SKM-1 treated with dmso at 0.1 percent for 144 hours (cell line): ENCODE data around the gene NBAS.
A peak's percentile ranks its signal among the peaks of the same experiment; 100 is the strongest.

Source experiments
- DNase-seq: peaks from one replicate; lab custom pipeline; 2025; ENCODE audit not compliant: unreplicated experiment; lab: John Stamatoyannopoulos, UW

The NBAS gene

DNA sequence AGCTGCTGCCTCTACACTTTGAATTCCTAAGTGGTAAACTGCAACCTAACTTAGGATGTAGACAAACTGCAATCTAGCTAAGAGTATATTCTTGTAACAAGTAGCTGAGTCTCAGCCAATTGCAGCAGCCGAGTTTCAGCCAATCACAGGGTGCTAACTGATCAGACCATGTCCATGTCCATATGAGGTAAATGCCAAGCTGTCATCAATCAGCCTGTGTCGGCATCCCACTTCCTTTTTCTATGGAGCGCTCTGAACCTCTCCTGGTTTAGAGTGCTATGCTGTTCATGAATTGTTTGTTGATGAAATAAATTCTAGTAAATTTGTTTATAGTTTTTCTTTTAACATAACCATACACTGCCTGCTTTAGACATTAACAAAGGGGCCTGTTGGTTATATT lies 408.8 kb downstream of the NBAS start:
- no peak for DNase-seq

DNA sequence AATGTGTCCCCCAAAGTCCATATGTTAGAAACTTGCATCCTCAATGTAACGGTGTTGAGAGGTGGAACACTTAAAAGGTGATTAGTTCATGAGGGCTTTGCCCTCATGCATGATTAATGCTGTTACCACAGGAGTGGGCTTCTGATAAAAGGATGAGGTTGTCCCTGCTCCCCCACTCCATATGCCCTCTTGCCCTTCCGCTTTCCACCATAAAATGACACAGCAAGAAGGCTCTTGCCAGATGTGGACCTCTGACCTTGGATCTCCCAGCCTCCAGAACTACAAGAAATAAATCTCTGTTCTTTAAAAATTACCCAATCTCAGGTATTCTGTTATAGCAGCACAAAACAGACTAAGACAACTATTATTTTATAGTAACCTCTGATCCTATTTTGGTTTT lies 412.1 kb downstream of the NBAS start:
- no peak for DNase-seq

DNA sequence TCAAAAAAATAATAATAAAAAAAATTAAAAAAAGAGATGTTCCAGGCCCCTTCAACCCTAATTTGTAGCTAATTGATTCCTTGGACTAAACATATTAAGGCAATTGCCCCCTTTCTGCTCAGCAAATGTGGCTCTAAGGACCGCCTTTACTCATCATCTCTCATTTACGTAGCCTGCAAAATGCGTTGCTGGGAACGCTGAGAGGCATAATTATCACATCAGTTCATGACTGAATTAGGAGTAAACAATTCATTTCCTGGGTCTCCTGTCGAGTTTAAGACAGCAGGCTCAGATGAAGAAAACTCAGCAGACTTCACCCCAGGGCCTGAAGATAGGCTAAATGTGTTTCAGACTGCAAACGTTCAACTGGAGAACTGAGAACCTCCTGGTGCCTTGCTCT lies 413.5 kb downstream of the NBAS start:
- DNase-seq = no peak

DNA sequence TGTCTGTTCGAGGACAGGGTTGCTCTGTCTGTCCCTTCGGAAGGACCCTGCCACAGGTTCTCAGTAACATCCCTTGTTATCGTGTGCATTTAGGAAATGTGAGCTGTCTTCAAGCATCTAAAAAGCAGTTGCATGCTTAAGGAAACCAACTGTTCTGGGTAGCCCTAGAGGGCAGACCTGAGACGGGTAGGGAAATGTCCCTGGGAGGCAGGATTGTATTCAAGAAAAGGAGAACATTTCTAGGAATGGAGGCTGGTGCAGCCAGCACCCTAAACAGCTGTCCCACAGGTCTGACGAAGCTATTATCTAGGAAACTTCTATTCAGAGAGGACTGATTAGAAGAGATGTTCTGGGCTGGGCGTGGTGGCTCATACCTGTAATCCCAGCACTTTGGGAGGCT lies 414.2 kb downstream of the NBAS start:
- no peak for DNase-seq

DNA sequence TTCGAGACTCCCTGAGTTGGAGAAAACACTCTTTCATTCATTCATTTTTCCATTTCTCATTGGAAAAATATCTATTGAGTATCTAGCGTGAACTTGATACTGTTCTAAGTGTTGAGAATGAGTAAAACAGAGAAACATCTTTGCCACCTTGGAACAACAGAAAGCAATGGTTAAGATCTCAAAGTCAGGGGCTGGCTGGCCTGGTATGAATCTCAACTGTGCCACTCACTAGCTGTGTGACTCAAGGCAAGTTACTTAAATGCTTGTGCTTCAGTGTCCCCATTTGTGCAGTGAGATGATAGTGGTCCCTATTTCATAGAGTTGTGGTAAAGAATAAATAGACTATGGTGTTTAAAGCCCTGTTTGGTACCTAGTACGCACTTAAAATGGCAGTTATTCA lies 415.2 kb downstream of the NBAS start:
- DNase-seq = no peak

DNA sequence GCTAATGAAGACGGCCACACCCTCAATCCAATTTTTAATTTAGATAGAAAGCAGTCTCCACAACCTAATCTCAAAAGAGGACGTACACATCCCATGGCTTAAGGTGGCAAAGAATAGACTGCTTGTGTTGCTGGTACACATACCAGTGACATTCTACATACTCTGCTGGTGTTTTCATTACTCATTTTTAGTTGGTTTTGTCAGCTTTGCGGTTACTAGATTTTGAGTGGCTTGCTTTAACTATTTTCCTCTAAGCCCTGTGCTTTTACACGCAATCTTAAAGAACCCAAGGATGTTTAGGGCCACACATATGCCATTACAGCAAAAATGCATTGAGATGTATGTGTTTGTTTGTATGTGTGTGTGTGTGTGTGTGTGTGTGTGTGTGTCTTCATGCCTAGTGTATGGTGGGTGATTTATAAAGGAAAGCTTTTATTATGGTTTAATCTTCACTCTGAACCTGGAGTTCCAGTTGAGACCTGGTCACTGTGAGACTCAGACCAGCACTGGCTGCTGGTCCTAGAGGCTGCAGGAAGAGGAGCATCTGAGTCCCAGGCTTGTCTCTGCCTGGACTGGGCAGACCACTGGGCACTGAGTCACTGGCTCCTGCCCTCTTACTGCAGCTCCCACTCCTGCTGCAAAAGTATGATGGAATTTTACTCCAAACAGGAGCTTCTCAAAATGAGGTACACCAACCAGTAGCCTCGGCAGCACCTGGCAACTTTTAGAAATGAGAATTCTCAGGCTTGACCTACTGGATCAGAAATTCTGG lies 415.9 kb downstream of the NBAS start:
- no peak for DNase-seq

DNA sequence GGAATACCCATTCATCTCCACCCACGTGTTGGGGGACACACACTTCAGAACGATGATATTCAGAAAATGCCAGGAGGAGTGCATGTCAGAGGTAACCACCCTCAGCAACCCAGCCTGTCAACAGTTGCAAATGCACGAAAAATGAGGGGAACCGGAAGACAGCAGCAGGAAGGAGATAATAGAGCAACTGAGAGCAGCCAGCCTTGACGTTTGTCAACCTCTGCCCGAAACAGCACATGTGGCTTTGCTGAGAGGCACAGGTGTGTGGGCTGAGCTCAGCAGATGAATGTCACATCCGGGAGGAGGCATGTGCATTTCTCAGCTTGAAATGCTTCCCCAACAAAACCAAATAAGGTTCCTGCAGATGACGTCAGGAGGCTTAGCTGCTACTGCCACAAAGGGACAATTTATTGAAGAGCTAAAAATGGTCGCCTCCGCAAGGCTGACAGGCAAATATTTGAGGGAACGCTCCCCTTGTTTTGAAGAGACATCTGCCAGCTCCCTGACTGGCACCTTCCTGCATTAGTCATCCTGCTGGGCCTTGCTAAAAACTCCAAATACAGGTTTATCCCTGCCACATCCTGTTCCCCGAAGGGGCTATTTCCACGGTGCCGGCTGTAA lies 419.0 kb downstream of the NBAS start:
- no peak for DNase-seq

DNA sequence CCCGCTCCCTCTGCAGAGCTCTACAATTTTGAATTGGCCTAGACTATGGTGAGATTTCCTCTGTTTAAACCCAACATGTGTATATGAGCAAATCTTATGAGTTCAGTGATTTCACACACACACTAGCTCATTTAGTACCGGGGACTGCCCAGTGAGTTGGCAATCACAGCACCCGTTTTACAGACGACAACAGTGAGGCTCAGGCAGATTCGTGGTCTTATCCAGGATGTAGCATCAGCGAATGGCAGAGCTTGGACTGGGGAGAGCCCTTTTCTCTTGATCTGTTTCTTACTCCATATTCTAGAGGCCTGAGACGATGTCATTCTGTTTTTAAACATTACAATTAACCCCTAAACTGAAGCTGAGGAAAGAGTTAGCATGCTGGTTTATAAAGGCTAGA lies 419.9 kb downstream of the NBAS start:
- no peak for DNase-seq

DNA sequence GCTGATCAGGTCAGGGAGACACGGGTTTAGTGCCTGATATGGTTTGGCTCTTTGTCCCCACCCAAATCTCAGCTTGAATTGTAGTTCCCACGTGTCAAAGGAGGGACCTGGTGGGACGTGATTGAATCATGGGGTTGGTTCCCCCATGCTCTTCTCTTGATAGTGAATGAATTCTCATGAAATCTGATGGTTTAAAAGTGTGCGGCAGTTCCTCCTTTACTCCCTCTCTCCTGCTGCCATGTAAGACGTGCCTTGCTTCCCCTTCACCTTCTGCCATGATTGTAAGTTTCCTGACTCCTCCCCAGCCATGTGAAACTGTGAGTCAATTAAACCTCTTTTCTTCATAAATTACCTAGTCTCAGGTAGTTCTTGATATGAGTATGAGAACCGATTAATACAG lies 424.5 kb downstream of the NBAS start:
- no peak for DNase-seq

DNA sequence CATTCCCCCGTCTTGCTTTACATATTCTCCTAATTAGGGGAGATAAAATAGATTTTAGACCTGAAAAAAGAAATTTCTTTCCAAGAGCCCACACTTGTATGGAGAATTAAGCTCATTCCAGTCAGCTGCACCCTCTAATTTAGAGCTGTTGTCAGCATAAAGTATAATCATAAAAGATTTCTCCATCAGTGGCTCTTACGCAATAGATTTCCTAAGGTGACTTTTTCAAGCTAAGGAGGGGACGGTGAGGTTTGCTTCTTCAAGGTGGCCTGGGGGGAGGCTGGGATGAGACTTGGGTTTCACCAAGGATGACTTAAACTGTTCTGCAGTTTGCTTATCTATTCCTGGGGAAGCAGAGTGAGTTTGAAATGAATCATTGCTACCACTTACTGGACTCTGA lies 426.2 kb downstream of the NBAS start:
- no peak for DNase-seq

DNA sequence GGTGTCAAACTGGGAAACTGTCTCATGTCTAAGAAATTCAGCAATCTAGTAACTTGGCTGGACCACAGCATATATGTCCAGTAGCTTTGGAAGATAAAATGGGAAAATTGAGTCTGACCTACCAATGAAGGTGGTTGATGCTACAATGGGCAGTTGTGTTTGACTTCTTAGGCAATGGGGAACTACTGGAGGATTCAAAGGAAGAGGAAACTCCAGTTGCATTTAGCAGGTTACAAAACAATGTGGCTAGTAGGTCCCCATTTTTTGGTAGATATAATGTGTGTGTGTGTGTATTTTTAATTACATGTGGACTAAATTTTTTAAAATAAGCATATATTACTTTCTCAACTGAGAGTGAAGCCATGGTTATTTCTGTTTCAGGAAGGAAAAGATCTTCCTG lies 427.7 kb downstream of the NBAS start:
- DNase-seq = peak; percentile 54

DNA sequence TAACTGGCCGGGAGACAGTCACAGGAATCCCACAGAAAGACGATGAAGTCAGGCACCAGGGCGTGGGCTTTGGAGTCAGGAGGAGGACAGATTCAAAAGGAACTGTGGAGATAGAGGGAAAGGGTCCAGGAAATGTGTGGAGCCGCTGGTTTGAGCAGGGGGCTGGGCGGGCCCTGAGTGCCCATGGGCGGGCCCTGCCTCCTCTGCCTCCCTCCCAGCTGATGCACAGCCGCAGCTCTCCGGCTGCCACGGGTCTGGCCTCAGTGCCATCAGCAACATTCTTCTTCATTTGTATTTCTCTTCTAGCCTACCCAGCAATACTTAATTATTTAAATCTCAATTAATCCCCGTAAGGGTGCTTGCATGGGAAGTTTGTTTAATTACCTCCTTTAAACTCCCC lies 432.3 kb downstream of the NBAS start:
- no peak for DNase-seq

DNA sequence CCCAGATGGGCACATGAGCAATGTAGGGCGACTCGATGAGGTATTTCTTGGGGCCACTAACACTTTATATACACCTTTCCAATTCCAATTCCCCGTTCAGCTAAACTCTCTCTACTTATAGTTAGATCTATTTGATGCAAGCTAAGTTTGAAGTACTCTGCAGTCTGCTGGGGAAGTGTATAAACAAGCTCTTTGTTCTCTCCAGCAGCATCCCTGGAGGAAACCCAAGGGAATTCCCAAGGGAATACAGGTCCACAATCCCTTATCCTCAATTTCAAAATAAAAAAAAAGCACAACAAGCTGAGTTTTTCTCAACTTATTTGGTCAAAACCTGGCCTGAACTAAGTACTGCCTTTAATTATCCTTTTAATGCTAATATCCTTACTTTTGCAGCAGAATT lies 433.3 kb downstream of the NBAS start:
- DNase-seq = no peak

DNA sequence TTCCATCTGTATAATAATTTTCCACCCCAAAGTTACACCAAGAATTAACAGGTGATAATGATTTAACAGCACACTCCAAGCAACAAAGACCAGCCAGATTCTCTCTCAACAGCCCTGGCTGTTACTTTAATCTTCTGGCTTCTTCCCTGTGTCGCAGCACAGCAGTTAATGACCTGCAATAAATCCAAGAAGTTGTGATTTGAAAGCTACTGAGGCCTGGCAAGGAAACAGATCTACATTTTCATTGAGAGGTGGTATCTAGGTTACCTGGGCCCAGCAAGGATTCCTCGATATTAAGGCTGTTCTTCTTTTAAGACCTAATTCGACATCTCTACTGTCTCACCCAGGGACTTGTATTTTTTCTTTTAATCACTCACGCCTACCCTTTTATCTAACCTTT lies 433.8 kb downstream of the NBAS start:
- no peak for DNase-seq

DNA sequence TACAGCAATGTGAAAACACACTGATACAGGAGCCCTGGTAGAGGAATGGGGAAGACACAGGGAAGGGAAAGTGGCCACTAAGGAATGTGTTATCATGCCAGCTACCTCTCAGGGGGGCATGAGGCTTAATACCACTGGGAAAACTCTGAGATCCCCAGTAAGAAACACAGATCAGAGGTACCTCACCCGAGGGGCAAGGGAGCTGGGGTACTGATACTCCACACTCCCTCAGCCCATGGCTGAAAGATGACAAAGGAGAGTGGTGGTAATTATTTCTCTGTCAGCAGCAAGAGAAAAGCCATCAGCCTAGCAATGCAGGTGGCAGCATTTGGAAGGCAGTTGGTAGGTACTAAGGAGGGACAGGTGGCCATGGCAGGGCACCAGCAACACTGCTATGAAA lies 434.8 kb downstream of the NBAS start:
- DNase-seq = no peak

DNA sequence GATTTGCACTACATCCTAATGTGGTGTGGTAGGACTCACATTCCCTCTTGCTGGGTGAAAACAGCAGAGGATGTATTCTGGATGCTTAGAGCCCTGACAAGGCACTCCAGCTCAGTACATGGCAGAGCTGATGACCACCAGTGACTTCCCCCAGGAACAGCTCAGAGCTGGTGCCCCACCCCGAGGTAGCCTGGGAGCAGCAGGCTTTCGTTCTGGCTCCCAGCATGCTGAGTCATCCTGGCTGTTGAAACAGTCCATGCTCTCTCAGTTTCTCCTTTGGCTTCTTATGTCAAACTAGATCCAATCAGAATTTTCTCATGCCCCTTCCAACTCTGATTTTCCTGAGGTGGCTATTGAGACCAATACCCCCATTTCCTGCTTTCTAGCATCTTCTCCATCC lies 438.2 kb downstream of the NBAS start:
- DNase-seq = no peak

DNA sequence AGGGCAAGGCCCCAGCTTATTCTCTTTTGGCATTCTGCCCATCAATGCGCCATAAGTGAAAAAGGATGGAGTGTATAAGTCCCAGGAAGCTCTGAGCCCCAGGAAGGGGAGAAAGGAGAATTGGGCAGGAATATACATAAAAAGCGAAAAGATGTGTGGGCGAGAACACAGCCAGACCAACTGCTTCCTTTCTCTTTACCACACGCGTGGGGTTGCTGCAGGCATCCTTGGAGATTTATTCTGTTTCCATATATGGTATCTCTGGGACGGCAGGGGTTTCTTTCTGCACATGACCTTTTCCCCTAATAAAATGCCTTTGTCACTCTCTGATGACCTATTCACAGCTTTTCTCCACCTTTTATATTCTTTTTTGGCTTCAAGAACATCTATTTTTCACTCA lies 440.5 kb downstream of the NBAS start:
- DNase-seq = no peak

DNA sequence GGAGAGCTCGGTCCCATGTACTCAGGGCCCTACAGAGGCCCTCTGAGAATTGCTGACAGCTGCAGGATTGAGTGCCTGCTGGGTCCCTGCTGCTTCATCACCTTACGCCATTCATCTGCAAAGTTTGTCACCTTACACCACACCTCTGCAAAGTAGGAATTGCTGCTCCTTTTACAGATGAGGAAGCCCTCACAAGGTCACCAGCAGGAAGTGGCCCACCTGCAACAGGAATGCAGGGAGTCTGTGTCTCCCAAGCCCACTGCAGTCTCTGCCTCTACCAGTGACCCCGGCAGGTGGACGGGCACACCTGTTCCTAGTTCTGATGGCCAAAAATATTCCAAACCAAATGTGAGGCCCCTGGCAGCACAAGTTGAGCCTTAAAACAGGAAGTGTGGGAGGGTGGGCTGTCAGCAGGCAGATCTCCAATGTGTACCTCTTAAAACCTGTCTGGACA lies 441.4 kb downstream of the NBAS start:
- no peak for DNase-seq

DNA sequence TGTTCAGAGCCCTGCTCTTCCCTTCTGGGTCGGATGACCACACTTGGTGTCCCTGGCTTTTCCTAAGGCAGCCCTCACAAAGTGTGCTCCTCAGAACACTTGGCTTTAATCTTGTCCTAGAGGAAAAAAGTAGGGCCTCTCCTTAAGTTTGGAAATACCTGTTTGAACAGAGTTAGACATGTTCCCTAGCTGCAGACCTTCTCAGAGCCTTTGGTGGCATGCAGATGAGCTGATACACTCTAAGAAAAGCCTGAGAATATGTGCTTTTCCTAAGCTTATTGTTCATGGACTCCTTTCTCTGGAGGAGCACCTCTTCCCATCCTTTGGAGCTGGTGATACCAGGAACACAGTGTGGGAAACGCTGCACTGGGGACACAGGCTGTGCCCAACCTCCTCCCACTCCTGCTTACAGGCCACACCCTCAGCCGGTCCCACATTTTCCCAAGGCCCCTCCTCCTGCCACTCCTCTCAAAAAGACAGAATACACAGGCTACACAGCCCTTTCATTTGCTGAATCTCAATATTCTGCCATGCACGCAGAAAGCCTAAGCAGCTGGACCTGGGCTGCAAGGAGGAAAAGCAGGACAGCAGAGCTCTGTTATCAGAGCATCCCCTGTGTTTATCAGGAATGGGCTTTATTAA lies 443.6 kb downstream of the NBAS start:
- DNase-seq = no peak
